ENCODE data around the gene G6PC1.
A peak's percentile ranks its signal among the peaks of the same experiment; 100 is the strongest.
"Not testable (repeated sequence)": the region's sequence is repeated elsewhere in the genome, so short reads cannot be mapped to it uniquely, and the experiment has no call there.

G6PC1 gene

DNA sequence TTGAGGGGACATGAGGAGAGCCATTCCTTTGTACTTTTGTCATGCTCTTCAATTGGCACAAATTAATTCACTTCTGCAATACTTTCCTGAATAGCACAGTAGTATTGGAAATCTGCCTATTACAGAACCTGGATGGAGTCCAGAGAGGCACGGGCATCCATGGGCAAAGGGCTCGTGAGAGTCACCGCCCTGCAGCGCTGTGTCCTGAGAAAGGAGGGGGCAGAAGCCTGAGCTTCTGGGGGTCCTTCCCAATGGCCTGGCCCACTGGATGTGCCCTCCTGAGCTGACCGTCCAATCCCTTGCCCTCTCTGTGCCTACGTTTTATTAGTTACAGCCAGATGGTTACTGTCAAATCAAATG lies 3.5 kb downstream of the G6PC1 start:
- DNase-seq = no peak

DNA sequence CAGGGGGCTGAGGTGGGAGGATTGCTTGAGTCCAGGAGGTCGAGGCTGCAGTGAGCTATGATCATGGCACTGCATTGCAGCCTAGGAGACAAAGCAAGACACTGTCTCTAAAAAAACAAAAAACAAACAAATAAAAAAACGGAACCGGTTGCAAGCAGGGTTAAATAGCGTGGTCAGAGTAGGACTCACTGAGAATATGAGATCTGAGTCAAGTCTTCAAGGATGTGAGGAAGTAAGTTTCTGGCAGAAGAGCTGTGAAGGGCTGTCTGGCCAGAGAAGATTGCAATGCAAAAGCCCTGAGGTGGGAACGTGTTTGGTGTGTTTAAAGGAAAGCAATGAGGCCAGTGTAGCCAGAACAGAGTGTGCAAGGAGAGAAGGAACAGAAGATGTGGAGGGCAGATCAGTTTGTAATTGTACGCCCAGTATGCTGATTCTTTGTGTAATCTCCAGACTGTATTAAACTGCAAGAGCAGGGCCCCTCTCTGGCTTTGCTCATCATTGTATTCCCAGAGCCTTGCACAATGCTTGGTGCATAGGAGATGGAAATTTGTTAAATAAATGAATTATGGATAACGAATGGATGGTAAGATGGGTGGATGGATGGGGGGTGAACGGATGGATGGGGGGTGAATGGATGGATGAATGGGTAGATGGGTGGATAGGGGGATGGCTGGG lies 6.3 kb downstream of the G6PC1 start:
- DNase-seq = no peak

DNA sequence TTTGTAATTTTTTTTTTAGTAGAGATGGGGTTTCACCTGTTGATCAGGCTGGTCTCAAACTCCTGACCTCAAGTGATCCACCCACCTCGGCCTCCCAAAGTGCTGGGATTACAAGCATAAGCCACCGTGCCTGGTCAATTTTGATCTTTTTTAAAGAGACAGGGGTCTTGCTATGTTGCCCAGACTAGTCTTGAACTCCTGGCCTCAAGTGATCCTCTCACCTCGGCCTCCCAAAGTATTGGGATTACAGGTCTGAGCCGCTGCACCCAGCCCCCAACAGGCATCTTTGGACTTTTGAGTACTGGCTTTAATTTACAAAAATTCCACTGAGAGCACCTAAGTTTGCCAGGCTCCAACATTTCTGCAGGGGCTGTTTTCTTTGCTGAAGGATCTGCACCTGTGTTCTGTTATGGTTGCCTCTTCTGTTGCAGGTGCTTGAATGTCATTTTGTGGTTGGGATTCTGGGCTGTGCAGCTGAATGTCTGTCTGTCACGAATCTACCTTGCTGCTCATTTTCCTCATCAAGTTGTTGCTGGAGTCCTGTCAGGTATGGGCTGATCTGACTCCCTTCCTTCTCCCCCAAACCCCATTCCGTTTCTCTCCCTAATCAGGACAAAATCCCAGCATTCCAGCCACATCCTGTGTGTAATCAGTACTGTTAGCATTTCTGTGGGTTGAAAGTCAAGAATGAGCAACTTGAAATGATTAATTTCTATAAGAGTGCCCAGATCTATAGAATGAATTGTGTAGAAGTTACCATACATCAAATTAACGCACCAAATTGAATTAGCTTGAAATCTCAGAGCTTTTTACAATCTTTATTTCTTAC lies 8.5 kb downstream of the G6PC1 start:
- no peak for DNase-seq

DNA sequence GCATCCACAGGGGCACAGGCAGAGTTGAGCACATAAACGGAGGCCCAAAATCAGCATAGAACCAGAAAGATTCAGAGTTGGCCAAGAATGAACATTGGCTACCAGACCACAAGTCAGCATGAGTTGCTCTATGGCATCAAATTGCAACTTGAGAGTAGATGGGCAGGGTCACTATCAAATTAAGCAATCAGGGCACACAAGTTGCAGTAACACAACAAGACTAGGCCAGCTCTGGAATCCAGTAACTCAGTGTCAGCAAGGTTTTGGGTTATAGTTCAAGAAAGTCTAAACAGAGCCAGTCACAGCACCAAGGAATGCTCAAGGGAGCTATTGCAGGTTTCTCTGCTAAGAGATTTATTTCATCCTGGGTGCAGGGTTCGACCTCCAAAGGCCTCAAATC lies 12.9 kb downstream of the G6PC1 start:
- no peak for DNase-seq

DNA sequence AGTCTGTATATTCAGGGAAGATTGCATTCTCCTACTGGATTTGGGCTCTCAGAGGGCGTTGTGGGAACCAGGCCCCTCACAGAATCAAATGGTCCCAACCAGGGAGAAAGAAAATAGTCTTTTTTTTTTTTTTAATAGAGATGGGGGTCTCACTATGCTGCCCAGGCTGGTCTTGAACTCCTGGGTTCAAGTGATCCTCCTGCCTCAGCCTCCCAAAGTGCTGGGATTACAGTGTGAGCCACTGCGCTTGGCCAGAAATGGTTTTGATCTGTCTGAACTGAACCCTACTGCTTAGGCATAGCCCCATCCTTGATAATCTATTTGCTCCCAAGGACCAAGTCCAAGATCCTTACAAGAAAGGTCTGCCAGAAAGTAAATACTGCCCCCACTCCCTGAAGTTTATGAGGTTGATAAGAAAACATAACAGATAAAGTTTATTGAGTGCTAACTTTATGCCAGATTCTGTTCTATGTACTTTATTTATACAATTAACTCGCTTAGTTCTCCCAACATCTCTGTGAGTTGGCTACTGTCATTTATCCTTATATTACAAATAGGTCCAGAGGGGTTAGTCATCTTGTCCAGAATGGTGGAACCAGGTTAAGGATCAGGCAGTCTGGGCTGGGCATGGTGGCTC lies 13.5 kb downstream of the G6PC1 start:
- no peak for DNase-seq

DNA sequence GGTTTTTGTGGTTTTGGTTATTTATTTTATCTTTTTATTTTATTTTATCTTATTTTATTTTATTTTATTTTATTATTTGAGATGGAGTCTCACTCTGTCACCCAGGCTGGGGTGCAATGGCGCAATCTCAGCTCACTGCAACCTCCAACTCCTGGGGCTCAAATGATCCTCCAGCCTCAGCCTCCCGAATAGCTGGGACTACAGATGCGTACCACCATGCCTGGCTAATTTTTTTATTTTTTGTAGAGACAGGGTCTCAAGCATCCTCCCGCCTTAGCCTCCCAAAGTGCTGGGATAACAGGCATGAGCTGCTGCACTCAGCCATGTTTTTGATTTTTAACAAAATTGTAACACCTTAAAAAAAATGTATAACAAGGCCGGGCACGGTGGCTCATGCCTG lies 14.7 kb downstream of the G6PC1 start:
- DNase-seq = not testable (repeated sequence)

DNA sequence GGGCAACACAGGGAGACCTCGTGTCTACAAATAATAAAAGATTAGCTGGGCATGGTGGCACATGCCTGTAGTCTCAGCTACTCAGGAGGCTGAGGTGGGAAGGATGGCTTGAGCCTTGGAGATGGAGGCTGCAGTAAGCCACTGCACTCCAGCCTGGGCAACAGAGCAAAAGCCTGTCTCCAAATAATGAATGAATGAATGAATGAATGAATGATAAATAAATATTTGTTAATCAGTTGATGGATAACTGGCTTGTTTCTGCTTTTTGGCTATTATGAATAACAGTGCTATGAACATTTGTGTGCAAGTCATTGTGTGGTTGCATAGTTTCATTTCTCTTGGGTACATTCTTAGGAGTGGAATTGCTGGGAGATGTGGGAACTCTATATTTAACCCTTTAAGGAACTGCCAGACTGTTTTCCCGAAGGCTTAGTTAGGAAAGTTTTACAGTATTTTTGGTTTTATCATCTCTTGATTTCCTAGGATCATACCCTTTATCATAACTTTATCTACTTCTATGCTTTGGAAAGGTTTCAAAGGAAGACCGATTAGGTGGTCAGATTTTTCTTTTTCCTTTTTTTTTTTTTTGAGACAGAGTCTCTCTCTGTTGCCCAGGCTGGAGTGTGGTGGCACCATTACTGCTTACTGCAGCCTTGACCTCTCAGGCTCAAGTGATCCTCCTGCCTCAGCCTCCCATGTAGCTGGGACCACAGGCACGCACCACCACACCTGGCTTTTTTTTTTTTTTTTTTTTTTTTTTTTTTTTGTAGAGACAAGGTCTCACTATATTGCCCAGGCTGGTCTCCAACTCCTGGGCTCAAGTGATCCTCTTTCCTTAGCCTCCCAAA lies 16.0 kb downstream of the G6PC1 start:
- not testable (repeated sequence) for DNase-seq

DNA sequence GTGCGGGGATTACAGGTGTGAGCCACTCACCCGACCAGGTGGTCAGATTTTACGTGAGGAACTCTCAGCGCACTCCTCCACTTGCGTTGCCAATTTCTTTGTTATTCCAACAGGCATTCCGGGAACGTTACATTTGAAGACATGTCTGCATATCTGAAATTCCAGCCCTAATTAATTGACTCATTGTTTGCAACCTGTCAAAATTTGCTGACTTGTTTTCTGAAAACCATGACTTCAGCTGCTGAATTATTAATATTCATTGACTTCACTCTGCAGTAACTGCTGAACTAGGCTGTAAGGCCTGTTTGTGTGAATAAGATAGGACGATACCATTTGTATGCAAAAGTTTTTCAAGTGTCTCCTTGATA lies 16.6 kb downstream of the G6PC1 start:
- no peak for DNase-seq

DNA sequence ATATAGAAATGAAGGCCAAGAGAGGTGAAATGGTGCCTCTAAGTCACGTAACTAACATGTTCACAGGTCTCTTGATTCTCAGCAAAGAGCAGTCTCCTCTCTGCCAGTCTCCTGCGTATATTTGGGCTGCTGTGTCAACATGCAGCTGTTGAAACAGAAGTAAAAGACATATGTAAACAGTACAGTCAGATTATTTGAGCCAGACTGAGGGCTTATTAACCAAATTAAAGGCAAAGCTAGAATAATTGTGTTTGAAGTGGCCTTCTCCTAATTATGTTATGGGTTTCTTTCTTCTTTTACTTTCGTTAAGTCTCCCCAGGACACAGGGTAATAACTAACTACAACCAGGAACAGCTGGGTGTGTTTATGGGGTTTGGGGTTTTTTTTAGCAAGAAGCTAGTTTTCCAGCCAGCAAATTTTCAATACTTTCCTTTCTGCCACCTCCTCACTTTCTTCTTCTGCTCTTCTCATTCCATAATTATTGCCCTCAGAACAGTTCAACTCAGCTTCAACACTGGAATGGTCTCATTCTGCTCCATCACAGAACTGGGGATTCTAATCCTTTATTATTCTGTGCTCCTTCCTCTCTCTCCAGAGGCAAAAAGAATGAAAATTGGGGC lies 18.4 kb downstream of the G6PC1 start:
- no peak for DNase-seq

DNA sequence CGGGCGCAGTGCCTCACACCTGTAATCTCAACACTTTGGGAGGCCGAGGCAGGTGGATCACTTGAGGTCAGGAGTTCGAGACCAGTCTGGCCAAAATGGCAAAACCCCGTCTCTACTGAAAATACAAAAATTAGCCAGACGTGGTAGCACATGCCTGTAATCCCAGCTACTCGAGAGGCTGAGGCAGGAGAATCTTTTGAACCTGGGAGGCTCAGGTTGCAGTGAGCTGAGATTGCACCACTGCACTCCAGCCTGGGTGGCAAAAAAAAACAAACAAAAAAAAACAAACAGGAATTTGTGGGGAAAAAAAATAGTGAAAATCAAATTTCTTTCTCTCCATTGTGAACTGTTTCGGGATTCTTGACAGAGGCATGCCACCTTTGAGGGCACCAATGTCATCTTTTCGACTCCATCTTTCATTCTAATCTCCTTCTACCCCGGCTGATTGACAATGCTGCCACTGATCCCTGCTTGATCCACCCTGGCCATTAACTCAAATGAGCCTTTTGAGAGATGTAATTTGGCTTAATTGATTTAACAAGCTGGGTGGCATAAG lies 19.0 kb downstream of the G6PC1 start:
- DNase-seq = not testable (repeated sequence)

DNA sequence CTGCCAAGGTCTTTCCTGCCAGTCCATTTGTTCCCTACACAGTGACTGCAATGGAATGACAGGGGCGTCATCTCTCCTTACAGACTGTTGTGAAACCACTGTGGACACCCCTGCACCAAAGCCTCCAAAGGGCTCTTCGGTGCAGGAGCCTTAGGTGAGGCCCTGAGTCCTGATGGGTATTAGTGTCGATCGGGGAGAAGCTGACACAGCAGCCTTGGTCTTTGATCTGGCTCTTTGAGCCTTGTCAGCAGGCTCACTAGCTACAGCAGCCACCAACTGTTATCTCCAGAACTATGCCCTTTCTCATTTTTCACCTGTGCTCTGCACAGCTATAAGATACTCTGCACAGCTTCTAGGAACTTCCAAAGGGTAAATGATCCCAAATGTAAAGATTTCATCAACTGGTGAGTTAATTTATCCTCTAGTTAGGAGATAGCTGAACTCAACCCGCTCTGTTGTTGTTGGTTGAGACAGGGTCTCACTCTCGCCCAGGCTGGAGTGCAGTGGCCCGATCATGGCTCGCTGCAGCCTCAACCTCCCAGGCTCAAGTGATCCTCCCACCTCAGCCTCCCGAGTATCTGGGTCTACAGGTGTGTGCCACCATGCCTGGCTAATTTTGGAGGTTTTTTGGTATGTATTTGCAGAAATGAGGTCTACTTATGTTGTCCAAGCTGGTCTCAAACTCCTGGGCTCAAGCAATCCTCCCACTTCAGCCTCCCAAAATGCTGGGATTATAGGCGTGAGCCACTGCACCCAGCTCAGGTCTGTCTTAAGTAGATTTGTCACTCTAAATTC lies 19.7 kb downstream of the G6PC1 start:
- DNase-seq = no peak

DNA sequence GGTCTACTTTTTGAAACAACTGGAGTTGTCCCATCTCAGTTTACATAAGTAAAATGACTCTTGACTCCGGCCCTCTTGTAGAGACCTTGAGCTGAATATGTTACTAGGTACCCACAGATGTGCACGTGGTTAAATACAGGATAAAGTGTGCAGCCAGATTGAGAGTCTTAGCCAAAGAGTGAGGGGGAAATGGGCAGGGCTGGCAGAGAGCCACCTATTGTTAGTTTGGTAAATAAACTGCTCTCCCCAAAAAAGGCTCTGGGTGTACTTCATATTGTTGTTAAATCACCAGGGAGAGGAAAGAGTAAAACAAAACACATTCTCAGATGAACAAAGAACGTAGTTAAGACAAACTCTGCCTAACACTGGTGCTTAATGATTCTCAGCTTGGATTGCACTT lies 20.3 kb downstream of the G6PC1 start:
- no peak for DNase-seq

DNA sequence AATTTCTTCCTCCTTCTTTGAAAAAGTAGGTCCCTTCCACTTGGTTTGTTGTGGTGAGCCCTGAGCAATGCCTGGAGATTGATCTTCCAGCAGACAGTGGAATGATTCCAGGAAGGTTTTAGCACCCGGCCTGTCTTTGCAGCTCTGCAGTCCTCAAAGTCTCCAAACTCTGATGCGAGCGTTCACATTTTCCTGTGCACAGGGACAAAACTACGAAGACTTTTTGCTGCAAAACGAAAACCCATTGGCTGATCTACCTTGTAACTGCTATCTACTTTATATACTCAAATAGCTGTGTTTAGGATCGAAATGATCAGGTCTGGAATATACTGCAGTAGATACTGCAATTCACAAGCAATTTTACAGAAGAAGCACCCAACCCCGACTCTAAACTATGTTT lies 21.7 kb downstream of the G6PC1 start:
- DNase-seq = no peak

DNA sequence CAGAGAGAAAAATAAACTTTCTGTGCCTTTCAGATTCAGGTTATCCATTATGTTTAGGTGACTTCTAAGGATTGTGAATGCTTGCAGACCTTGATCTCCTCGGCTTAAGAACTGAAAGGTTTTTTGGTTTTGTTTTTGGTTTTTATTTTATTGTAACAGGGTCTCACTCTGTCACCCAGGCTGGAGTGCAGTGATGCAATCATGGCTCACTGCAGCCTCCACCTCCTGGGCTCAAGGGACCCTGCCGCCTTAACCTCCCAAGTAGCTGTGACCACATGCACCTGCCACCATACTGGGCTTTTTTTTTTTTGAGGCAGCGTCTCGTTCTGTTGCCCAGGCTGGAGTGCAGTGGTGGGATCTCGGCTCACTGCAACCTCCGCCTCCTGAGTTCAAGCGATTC lies 22.9 kb downstream of the G6PC1 start:
- DNase-seq = not testable (repeated sequence)

DNA sequence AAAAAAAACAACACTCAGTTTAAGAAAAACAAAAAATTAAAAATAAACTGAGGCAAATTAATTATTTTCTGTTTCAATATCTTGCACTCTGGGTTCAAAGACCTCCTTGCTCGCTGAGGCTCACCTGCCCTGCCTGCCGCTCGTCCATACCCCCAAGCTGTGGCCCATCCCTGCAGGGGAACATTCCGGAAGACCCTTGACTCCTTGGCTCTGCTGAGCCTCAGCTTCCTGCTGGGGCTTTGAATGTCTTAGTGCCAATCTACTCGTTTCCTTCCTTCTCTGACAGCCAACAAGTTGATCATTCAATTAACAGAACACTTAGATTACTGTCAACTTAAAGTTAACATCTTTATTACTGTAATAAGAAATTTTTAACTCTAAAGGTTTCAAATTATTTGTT lies 24.3 kb downstream of the G6PC1 start:
- no peak for DNase-seq

DNA sequence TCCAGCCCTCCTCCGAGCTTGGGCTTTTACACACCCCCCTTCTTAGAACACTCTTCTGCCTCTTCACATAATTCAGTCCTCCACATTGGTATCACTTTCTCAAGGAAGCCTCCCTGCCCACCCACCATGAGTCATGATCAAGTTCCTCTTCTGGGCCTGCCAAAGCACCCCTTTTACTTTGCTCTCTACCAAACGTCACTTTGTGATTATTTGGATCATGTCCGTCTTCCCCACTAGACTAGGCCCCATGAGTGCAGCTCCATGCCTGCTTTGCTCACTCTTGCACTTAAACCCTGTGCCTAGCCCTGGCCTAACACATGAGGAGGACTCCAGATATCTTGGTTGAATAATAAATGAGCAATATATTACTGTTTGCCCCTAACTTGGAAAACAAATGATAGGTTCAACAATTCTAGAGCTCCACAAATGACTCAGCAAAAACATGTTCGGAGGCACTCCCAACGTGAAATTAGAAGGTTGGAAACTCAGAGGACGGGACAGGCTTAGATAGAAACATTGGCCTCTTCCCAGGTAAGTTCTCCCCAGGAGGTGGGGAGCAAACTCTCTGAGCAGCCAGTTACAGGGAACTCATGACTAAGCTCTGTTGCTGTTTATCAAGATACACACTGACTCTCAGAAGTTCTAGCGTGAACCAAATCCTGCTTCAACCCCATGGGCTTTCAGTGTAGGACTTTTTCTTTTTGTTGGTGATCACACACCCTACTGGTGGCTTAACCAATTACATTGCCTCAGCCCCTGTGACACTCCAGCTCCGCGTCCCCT lies 28.3 kb downstream of the G6PC1 start:
- peak; percentile 21 for DNase-seq

DNA sequence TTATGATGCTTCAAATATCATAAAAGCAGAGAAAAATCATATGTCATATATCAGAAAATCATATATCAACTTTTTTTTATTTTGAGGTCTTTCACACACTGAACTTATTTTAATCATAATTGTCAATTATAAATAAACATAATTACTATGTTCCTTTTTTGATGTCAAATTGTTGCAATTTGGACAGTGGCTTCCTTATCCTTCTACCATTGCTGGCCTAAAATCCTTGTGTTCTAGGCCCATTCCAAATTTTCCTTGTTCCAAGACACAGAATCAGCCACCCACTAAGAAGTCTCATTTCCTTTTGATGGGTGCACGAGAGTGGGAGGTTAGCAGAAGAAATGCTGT lies 28.9 kb downstream of the G6PC1 start:
- no peak for DNase-seq

DNA sequence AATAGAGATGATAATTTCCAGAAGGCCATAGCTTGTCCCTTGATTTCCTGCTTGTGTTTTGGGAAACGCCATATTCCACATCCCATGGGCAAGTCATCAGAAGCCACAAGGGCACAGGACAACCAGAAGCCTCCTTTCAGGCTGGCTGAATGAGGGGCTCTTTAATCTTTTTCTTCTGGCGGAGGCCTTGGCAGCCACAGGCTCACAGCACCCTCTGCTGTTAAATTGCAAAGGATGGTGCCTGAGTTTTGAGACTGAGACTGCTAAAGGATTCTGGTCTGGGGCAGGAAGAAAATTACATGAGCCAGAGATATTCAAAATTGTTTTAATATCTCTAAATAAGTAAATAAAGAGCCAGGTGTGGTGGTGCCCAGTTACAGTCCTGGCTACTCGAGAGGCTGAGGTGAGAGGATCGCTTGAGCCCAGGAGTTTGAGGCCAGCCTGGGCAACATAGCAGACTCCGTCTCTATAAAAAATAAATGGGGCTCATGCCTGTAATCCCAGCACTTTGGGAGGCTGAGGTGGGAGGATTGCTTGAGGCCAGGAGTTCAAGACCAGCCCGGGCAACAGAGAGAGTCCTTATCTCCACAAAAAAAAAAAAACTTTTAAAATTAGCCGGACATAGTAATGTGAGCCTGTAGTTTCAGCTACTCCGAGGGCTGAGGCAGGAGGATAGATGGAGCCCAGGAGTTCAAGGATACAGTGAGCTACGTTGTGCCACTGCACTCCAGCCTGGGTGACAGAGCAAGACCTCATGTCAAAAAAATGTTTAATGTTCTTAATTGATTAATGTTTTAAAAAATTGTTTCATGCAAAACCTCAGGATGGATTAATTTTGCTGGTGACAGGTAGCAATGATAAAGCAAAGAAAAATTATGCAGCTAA lies 37.4 kb downstream of the G6PC1 start:
- DNase-seq = peak; percentile 26

DNA sequence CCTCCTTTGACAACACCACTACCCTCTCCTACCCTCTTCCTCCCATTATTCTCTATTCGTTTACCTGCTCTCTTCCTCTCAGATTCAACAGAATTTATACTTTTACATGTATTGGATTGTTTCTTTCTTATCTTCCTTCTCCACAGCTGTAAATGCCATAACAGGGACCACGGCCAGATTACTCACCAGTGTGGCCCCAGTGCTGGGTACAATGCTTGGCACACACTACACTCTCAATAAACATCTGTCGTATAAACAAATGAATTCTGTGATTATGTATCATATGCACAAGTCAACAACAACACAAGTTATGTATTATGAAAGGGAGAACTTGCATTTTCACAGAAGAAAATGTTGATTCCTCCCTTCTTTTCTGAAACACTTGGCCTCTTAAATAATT lies 43.6 kb downstream of the G6PC1 start:
- no peak for DNase-seq

DNA sequence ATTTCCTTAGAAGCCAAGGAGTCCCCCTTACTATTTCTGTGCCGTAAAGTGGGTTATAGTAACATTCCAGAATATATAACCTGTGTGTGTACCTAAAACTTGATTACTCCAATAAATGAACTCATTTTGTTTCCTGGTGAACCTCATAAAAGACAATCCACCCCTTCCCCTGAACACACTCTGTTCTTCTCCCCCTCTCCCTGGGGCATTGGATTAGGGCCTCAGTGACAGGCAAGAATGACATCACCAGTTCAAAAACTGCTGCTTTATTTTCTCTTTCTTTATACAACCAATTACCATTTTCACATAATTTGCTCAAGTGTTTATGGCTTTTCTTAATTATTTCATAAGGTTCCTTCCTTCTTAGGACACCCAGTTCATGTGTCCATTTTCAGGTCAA lies 46.2 kb downstream of the G6PC1 start:
- DNase-seq = no peak

Data from CD4-positive, alpha-beta T cell treated with Interleukin-17A for 1 hour (primary cell).